Neural crest cell (in vitro differentiated cells): ENCODE results near the gene TAAR5. TPM values are rescaled to one million over a fixed set of nuclear protein-coding genes. Genes with fewer than 3 reads are reported as not detected.
"Not testable (repeated sequence)": the region's sequence is repeated elsewhere in the genome, so short reads cannot be mapped to it uniquely, and the experiment has no call there.

Source experiments
- DNase-seq: peaks from one replicate; pipeline ENCODE4 v3.0.0; 2021; ENCODE audit warnings: low read depth, mixed read lengths, low spot score
- H3K27ac Mint-ChIP-seq: one replicate; pipeline ENCODE4 v1.8.0; 2021; ENCODE audit warnings: mild to moderate bottlenecking, mixed read lengths; ENCODE audit not compliant: unreplicated experiment
- H3K27me3 Mint-ChIP-seq: 2 replicates; pipeline ENCODE4 v1.8.0; 2021; ENCODE audit warnings: low read depth, mild to moderate bottlenecking, mixed read lengths
- H3K36me3 Mint-ChIP-seq: 2 replicates; pipeline ENCODE4 v1.8.0; 2021; ENCODE audit warnings: low read depth, mild to moderate bottlenecking, mixed read lengths
- H3K4me1 Mint-ChIP-seq: 2 replicates; pipeline ENCODE4 v1.8.0; 2021; ENCODE audit warnings: mixed read lengths
- H3K4me3 Mint-ChIP-seq: one replicate; pipeline ENCODE4 v1.8.0; 2021; ENCODE audit warnings: mild to moderate bottlenecking, mixed read lengths
- H3K9me3 Mint-ChIP-seq: 2 replicates; pipeline ENCODE4 v1.8.0; 2021; ENCODE audit warnings: mixed read lengths
- total RNA-seq: library from RNA; stranded (reverse); gene quantifications from 2 replicates; pipeline ENCODE4 v1.2.1, GENCODE V29; 2021
- TF ChIP-seq, protein P1 (sequence below): fragments of 200-600 bp; sonication (generic); conservative IDR thresholded peaks from 2 replicates; pipeline ENCODE4 v1.5.0; 2021; ENCODE audit warnings: antibody characterized with exemption, mild to moderate bottlenecking

The TAAR5 gene
- total RNA-seq, 1 donor from 2014 or later: not detected

DNA sequence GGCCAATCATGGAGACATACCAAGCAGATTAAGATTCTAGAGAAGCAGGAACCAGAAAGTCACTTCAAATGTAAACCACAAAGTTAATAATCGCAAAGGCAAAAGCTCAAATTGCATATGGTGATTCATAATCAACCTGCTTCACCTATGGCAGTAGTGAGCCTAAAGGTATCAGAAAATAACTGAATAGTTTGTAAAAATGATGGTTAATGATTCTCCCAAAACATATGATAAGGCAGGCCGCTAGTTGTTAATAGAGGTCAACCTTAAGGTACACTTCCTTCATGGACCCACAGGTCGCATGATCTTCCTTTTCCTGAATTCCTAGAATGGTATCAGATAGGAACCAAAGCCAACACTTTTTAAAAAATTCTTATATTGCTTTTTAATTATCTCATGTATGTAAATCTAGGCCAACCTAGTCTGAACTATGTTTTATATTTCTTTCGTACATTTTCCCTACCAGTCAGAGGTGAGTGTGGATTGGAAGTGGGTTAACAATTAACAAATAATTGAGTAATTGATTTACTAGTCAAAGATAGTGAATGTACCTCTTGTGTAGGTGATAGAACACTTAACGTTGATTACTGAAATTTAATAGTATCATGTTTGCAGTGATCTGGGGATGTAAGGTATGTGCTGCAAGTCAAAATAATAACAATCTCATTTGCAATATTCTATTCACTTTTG is 18.1 kb upstream of the TAAR5 start:
- H3K4me1 Mint-ChIP-seq: peaks cover 35% of the 10 kb centered on the region
- TF ChIP-seq, protein P1, sequence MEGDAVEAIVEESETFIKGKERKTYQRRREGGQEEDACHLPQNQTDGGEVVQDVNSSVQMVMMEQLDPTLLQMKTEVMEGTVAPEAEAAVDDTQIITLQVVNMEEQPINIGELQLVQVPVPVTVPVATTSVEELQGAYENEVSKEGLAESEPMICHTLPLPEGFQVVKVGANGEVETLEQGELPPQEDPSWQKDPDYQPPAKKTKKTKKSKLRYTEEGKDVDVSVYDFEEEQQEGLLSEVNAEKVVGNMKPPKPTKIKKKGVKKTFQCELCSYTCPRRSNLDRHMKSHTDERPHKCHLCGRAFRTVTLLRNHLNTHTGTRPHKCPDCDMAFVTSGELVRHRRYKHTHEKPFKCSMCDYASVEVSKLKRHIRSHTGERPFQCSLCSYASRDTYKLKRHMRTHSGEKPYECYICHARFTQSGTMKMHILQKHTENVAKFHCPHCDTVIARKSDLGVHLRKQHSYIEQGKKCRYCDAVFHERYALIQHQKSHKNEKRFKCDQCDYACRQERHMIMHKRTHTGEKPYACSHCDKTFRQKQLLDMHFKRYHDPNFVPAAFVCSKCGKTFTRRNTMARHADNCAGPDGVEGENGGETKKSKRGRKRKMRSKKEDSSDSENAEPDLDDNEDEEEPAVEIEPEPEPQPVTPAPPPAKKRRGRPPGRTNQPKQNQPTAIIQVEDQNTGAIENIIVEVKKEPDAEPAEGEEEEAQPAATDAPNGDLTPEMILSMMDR: no peak
- H3K9me3 Mint-ChIP-seq: peaks cover 2% of the 10 kb centered on the region
- H3K27ac Mint-ChIP-seq: no peak overlapping the region
- H3K36me3 Mint-ChIP-seq: peaks cover 7% of the 10 kb centered on the region
- H3K27me3 Mint-ChIP-seq: no peaks in the 10 kb centered on the region
- no peak for DNase-seq
- H3K4me3 Mint-ChIP-seq: no peak overlapping the region

- Mint-ChIP-seq H3K4me3 (no peak overlapping the region), H3K9me3 (peaks cover 2% of the 10 kb centered on the region), H3K27me3 (peaks cover 4% of the 10 kb centered on the region), H3K36me3 (peaks cover 7% of the 10 kb centered on the region), H3K4me1 (peaks cover 12% of the 10 kb centered on the region), H3K27ac (peak overlapping the region; percentile 60)
- TF ChIP-seq, protein P1: no peak
- DNase-seq: no peak
Observed at GRCh38 chr6:132604635-132605152, 15.2 kb upstream of the TAAR5 start.

DNA sequence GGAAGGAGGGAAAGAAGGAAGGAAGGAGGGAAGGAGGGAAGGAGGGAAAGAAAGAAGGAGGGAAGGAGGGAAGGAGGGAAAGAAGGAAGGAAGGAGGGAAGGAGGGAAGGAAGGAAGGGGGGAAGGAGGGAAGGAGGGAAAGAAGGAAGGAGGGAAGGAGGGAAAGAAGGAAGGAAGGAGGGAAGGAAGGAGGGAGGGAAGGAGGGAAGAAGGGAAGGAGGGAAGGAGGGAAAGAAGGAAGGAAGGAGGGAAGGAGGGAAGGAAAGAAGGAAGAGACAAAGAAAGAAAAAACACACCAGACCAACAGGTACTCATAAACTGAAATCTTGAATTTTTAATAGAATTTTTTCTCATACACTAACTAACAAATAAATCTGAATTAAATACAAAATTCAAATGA is 11.4 kb upstream of the TAAR5 start:
- not testable (repeated sequence) for H3K4me3 Mint-ChIP-seq, H3K27ac Mint-ChIP-seq, H3K27me3 Mint-ChIP-seq, H3K9me3 Mint-ChIP-seq, H3K4me1 Mint-ChIP-seq, H3K36me3 Mint-ChIP-seq, DNase-seq

GRCh38 chr6:132598473-132598872 is 8.9 kb upstream of the TAAR5 start:
- no peak overlapping the region for H3K4me3 Mint-ChIP-seq
- DNase-seq: no peak
- no peak overlapping the region for H3K27ac Mint-ChIP-seq
- no peaks in the 10 kb centered on the region for H3K36me3 Mint-ChIP-seq
- H3K9me3 Mint-ChIP-seq: no peaks in the 10 kb centered on the region
- H3K4me1 Mint-ChIP-seq: peaks cover 3% of the 10 kb centered on the region
- H3K27me3 Mint-ChIP-seq: peaks cover 4% of the 10 kb centered on the region
- TF ChIP-seq, protein P1: peak; percentile 54

DNA sequence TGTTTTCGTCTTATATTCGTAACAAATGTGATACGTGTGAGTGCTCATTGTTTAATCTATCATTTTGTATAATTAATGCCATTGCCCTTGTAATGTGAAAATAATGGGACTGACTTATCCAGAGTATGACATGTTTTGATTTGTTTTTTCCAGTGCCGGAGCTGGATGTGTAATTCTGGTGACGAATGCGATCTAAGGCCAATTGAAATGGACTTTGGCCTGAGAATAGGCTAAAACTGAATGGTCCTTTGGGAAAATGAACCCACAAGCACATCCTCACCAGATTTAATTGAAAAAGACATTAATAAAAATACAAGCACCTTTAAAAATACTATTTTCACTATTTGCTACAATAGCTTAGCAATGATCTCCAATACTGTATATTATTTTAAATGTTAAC is 6.7 kb upstream of the TAAR5 start:
- no peaks in the 10 kb centered on the region for H3K9me3 Mint-ChIP-seq
- TF ChIP-seq, protein P1: no peak

DNA sequence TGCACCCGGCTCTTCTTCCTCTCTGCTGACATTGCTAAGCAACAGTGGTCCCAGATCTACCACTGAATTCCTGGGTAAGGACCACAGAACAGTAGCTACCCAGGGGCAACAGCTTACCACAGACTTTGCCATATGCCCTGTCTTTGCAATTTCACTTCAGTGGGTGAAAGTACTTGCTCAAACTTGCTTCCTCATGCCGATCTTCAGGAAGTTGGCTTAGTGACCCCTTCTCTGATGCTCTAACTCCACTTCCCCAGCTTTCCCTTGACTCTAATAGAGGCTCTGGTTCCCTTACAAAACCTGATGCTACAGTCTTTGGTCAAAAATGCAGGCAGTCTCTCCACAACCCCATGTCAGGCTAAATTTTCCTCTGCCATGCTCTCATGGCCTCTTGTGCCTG is 3.3 kb upstream of the TAAR5 start:
- Mint-ChIP-seq H3K27ac (no peak overlapping the region), H3K4me1 (no peaks in the 10 kb centered on the region), H3K36me3 (no peaks in the 10 kb centered on the region), H3K4me3 (no peak overlapping the region), H3K9me3 (no peaks in the 10 kb centered on the region), H3K27me3 (no peaks in the 10 kb centered on the region)
- TF ChIP-seq, protein P1: no peak
- DNase-seq: no peak

More for the DNA sequence above, 6.7 kb upstream of the TAAR5 start:
- no peak overlapping the region for H3K4me3 Mint-ChIP-seq
- H3K36me3 Mint-ChIP-seq: no peaks in the 10 kb centered on the region
- no peak overlapping the region for H3K27ac Mint-ChIP-seq
- no peak for DNase-seq
- H3K4me1 Mint-ChIP-seq: peaks cover 3% of the 10 kb centered on the region
- H3K27me3 Mint-ChIP-seq: peaks cover 4% of the 10 kb centered on the region
